GM13976 (cell line): Measurements from ENCODE around the gene OR2L8.

Experiments used
- DNase-seq: peaks from one replicate; pipeline ENCODE4 v3.0.0; 2012; ENCODE audit warnings: low spot score
- in situ Hi-C: fragments of 300-500 bp; cut with MboI; formaldehyde crosslinking; loops from one replicate; pipeline ENCODE4 v1.12.0; 2022; ENCODE audit warnings: low sequenced_read_pairs, mixed read lengths, inconsistent platforms; ENCODE audit not compliant: unreplicated experiment
- TF ChIP-seq, protein P1 (sequence below): IDR thresholded peaks from 2 replicates; pipeline ENCODE4 v1.5.1; 2012; ENCODE audit warnings: borderline replicate concordance, mild to moderate bottlenecking; ENCODE audit not compliant: insufficient read depth; ENCODE audit errors: extremely low read depth, missing control alignments, control extremely low read depth

OR2L8 gene

DNA sequence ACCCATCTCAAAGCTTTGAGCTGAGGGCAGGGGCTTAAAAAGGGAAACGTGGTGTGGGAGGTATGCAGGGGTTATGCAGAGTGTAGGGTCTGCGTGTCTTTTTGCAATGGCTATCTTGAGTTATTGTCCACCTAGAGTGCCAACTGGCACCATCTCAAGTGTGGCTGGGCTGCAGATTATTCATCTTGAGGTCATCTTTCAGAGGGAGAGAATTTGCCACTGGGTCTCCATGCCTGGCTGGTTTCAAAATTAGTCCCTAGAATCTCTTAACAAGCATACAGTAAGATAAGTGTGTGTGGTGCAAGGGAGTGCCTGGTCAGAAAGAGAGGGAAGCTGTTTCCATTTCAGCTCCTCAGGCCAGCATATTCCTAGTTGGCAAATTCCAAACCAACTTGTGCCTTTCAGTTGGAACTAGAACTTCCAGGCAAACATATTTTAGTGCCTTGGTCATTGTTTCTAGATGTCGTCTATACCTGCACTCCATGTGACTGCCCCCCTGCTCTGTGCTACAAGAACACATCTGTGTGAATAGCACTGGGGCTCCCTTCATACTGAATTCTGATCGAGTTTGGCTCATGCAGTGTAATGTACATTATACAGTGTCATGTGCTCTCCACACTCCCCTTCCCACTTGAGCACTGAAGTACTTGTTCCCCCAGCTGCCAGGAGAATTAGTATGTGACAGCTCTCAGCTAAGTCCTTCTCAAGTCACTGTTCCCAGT lies 33.6 kb upstream of the OR2L8 start:
- TF ChIP-seq, protein P1, sequence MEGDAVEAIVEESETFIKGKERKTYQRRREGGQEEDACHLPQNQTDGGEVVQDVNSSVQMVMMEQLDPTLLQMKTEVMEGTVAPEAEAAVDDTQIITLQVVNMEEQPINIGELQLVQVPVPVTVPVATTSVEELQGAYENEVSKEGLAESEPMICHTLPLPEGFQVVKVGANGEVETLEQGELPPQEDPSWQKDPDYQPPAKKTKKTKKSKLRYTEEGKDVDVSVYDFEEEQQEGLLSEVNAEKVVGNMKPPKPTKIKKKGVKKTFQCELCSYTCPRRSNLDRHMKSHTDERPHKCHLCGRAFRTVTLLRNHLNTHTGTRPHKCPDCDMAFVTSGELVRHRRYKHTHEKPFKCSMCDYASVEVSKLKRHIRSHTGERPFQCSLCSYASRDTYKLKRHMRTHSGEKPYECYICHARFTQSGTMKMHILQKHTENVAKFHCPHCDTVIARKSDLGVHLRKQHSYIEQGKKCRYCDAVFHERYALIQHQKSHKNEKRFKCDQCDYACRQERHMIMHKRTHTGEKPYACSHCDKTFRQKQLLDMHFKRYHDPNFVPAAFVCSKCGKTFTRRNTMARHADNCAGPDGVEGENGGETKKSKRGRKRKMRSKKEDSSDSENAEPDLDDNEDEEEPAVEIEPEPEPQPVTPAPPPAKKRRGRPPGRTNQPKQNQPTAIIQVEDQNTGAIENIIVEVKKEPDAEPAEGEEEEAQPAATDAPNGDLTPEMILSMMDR = no peak
- in situ Hi-C loops = no loop called here
- no peak for DNase-seq

DNA sequence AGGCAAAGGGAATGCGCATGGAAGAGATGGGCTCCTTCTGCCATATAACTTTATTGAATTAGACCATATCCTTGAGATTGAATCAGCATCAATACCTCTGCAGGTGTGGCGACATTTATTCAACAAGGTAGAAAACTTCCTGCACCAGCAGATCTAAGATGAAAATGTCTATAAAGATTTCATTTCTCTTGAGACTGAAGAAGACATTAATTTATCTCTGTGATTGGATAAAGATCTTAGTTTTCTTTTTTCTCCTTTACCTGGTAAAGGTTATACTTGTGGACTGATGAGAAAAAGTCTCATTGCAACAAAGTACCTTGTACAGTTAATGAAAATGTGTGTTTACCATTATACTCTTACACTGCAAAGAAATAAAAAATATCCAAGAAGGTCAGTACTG lies 28.7 kb upstream of the OR2L8 start, which contains the start of gene OR2T8:
Gene OR2T8, plus strand, starts transcription at position 301 of the 400 bp plus-strand sequence. CDS start 766 bp downstream, outside the sequence.
- TF ChIP-seq, protein P1 = no peak
- in situ Hi-C loops = no loop called here
- no peak for DNase-seq

DNA sequence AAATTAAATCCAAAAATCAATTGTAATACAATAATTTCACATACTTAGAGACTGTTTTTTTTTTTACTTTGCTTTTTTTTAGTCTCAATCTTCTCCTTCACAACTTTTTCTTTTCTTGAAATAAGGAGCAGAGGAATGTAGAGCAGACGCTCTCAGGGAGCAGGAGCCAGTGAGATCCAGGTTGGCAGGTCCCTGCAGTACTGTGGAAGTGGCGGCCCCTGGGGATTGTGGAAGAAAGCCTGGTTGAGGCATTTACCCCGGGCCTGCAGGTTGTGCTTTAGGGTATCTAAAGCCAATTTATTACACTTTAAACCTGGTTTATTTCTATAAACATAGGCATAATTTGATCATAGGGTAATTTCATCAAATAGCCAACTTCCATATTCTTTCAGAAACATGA lies 24.7 kb upstream of the OR2L8 start:
- no peak for DNase-seq
- in situ Hi-C loops = no loop called here
- TF ChIP-seq, protein P1 = no peak

DNA sequence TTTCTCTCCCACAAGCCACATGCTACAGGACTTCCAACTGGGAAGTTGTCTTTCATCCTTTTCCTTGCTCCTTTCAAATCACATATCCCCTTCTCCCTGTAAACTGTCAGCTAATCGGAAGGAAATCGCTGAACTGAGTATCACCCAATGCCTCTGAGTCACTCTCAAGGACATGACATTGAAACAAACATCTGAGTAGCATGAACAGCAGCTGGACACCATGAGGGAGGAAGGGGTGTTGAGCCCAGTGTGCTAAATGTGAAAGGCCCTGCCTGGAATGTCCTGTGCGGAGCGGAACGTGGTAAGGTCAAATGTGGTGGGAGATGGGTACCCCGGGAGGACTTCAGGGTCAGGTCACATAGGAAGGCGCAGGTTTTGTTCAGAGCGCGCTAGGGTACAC lies 23.8 kb upstream of the OR2L8 start, which contains the start of gene OR2AJ1:
Gene OR2AJ1, plus strand, starts transcription at position 22 of the 400 bp plus-strand sequence. CDS start 8,880 bp downstream, outside the sequence.
- no peak for DNase-seq
- in situ Hi-C loops = no loop called here
- TF ChIP-seq, protein P1 = no peak

DNA sequence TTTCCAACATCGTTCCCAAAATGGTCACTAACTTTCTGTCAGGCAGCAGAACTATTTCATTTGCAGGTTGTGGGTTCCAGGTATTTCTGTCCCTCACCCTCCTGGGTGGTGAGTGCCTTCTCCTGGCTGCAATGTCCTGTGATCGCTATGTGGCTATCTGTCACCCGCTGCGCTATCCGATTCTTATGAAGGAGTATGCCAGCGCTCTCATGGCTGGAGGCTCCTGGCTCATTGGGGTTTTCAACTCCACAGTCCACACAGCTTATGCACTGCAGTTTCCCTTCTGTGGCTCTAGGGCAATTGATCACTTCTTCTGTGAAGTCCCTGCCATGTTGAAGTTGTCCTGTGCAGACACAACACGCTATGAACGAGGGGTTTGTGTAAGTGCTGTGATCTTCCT lies 14.7 kb upstream of the OR2L8 start:
- in situ Hi-C loops = no loop called here
- TF ChIP-seq, protein P1 = no peak
- DNase-seq = no peak

DNA sequence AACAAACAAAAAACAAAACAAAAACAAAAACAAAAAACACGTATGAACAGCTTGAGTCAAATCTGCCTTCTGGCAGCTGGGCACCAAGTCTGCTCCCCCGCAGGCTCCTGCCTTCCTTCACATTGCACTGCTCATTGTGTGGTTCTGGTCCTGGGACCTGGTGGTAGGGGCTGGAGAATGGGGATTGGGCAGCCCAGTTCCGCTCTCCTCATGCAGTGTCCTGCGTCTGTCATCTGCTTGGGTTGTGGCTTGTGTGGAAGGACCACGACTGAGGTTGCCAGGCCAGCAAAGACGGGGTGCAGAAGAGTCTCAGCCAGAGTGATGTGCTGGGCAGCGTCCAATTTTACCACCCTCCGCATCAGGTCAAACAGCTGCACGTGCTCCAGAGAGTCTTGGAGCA lies 12.9 kb upstream of the OR2L8 start:
- no peak for DNase-seq
- TF ChIP-seq, protein P1 = no peak
- in situ Hi-C loops = no loop called here
